ENCODE measurements around the gene NSUN2.

DNA sequence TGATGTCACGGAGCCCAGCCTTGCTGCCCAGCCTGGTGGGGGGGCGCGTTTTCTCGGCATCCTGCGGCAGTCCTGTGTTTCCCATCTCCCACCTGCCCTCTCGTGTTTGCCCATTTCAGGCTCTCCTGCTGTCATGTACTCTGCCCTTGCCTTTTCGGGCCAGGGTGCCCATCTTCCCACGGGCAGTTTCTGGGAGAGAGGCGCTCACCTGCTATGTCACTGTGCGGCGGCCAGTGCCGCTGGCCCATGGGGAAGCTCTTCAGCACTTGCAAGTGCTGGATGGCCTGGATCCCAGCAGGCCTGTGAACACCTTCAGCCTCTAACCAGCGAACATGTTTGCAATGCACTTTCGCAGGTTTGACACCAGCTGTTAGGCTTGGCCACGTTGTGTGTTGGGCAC, 33.9 kb upstream of the NSUN2 start:
- TF ChIP-seq CTCF (IDR thresholded peaks at IDR 0.05; ENCODE audit: extremely low read depth in 1 of 2, insufficient read depth in 1 of 2, low read depth in 1 of 2, low read length in 2 of 2) (no peak), EZH2 (IDR thresholded peaks at IDR 0.05; ENCODE audit: borderline replicate concordance, low read depth, low read length, severe bottlenecking) (no peak), MAX (IDR thresholded peaks at IDR 0.05; ENCODE audit: insufficient read depth, insufficient read length) (no peak), FOS (IDR thresholded peaks at IDR 0.05; ENCODE audit: borderline replicate concordance, insufficient read depth, low read length) (no peak)
